H1 (cell line): ENCODE data around the gene KRT78. TPM values are rescaled to one million over a fixed set of nuclear protein-coding genes. Genes with fewer than 3 reads are reported as not detected.

ENCODE experiments used
- CTCF ChIA-PET: fragments of 300-600 bp; sonication (Branson Sonifier 250); formaldehyde crosslinking; loops from one replicate; lab custom pipeline; 2021; ENCODE audit not compliant: partially characterized antibody; lab: Charles Lee
- POLR2A ChIA-PET: fragments of 300-600 bp; sonication (Branson Sonifier 250); formaldehyde crosslinking; loops from one replicate; lab custom pipeline; 2021; ENCODE audit warnings: inconsistent platforms; ENCODE audit not compliant: partially characterized antibody; lab: Charles Lee
- DNase-seq, 2 experiments: peaks; one replicate each; pipeline versions ENCODE4 v3.0.0 to v3.0.0-alpha.2; 2010 to 2022; ENCODE audit warnings: low spot score in 2 of 2, low read depth in 1 of 2, mixed read lengths in 1 of 2
- FAIRE-seq: peaks from 2 replicates; lab custom pipeline; 2011; peaks lifted over from hg19 to GRCh38; lab: Jason Lieb, UNC
- H2AFZ ChIP-seq: 2 replicates; pipeline ENCODE4 v1.8.1; 2012; ENCODE audit warnings: low read length, inconsistent platforms
- H2AK5ac ChIP-seq: 2 replicates; pipeline ENCODE4 v1.6.1; 2013; ENCODE audit warnings: low read depth, low read length
- H2BK120ac ChIP-seq: replicated peaks from 2 replicates; pipeline ENCODE3; 2013; ENCODE audit warnings: low read depth, low read length, inconsistent platforms
- H2BK12ac ChIP-seq: 2 replicates; pipeline ENCODE4 v1.6.1; 2013; ENCODE audit warnings: low read depth, low read length
- H2BK15ac ChIP-seq: 2 replicates; pipeline ENCODE4 v1.6.1; 2013; ENCODE audit warnings: low read length
- H2BK20ac ChIP-seq: 2 replicates; pipeline ENCODE4 v1.6.1; 2013; ENCODE audit warnings: low read length
- H2BK5ac ChIP-seq: 2 replicates; pipeline ENCODE4 v1.6.1; 2013; ENCODE audit warnings: low read depth, low read length
- H3K14ac ChIP-seq: 2 replicates; pipeline ENCODE4 v1.6.1; 2013; ENCODE audit warnings: inconsistent platforms; ENCODE audit not compliant: insufficient read length
- H3K18ac ChIP-seq: 2 replicates; pipeline ENCODE4 v1.6.1; 2013; ENCODE audit warnings: low read length; ENCODE audit errors: extremely low read depth
- H3K23ac ChIP-seq: 2 replicates; pipeline ENCODE4 v1.6.1; 2013; ENCODE audit warnings: inconsistent platforms; ENCODE audit not compliant: insufficient read length
- H3K23me2 ChIP-seq: 2 replicates; pipeline ENCODE4 v1.6.1; 2013; ENCODE audit warnings: low read depth, low read length
- H3K27ac ChIP-seq: 2 replicates; pipeline ENCODE4 v1.6.1; 2011; ENCODE audit warnings: low read depth, low read length, inconsistent platforms
- H3K27me3 ChIP-seq, 4 experiments: replicated peaks in 1 of 4; 1 replicate in 1 of 4; 2 replicates in 3 of 4; pipeline versions ENCODE4 v1.6.1 to v1.8.1; 2011 to 2013; ENCODE audit warnings: low read length in 3 of 4, mild to moderate bottlenecking in 3 of 4, inconsistent platforms in 2 of 4, mixed read lengths in 2 of 4, moderate library complexity in 1 of 4; ENCODE audit not compliant: control insufficient read depth in 3 of 4, insufficient read depth in 3 of 4; ENCODE audit errors: extremely low read depth in 1 of 4
- H3K36me3 ChIP-seq, 4 experiments: 2 replicates each; pipeline versions ENCODE4 v1.6.1 to v1.8.1; 2011 to 2013; ENCODE audit warnings: mild to moderate bottlenecking in 4 of 4, low read length in 3 of 4, moderate library complexity in 2 of 4, control low read depth in 1 of 4, inconsistent platforms in 1 of 4; ENCODE audit not compliant: insufficient read depth in 4 of 4, control insufficient read depth in 2 of 4
- H3K4ac ChIP-seq: replicated peaks from 2 replicates; pipeline ENCODE3; 2013; ENCODE audit warnings: low read length, low read depth, mixed read lengths, inconsistent platforms; ENCODE audit not compliant: insufficient read length
- H3K4me1 ChIP-seq, 4 experiments: replicated peaks in 1 of 4; 1 replicate in 1 of 4; 2 replicates in 3 of 4; pipeline versions ENCODE4 v1.6.1 to v1.8.1; 2011 to 2013; ENCODE audit warnings: low read length in 3 of 4, inconsistent platforms in 2 of 4, mixed read lengths in 1 of 4; ENCODE audit not compliant: insufficient read depth in 4 of 4, control insufficient read depth in 3 of 4
- H3K4me2 ChIP-seq, 2 experiments: 2 replicates each; pipeline versions ENCODE4 v1.6.1 to v1.8.1; 2011 to 2013; ENCODE audit warnings: low read depth in 2 of 2, low read length in 2 of 2, control low read depth in 1 of 2, inconsistent platforms in 1 of 2, mild to moderate bottlenecking in 1 of 2; ENCODE audit not compliant: insufficient read depth in 1 of 2
- H3K4me3 ChIP-seq, 4 experiments: fragments of 200-600, 300-600 bp in 1 of 4; sonication (generic), shearing (Covaris generic), sonication (Bioruptor Twin) in 1 of 4; 2 replicates each; pipeline versions ENCODE4 v1.5.1 to v1.8.1; 2011 to 2016; ENCODE audit warnings: low read length in 4 of 4, low read depth in 3 of 4, control low read depth in 2 of 4, inconsistent platforms in 2 of 4, mild to moderate bottlenecking in 2 of 4, mixed read lengths in 1 of 4, moderate library complexity in 1 of 4; ENCODE audit not compliant: insufficient read depth in 2 of 4; ENCODE audit errors: extremely low read depth in 1 of 4
- H3K56ac ChIP-seq: replicated peaks from 2 replicates; pipeline ENCODE3; 2013; ENCODE audit warnings: low read depth, mild to moderate bottlenecking, mixed read lengths, low read length, inconsistent platforms; ENCODE audit not compliant: insufficient read length
- H3K79me1 ChIP-seq: 2 replicates; pipeline ENCODE4 v1.6.1; 2013; ENCODE audit warnings: low read depth, low read length, control low read depth
- H3K79me2 ChIP-seq, 2 experiments: 2 replicates each; pipeline versions ENCODE4 v1.6.1 to v1.8.1; 2012 to 2013; ENCODE audit warnings: low read length in 2 of 2, mild to moderate bottlenecking in 2 of 2, inconsistent platforms in 1 of 2; ENCODE audit not compliant: insufficient read depth in 2 of 2, control insufficient read depth in 1 of 2
- H3K9ac ChIP-seq, 4 experiments: replicated peaks in 1 of 4; 1 replicate in 1 of 4; 2 replicates in 3 of 4; pipeline versions ENCODE4 v1.6.1 to v1.8.1; 2011 to 2013; ENCODE audit warnings: low read depth in 3 of 4, low read length in 3 of 4, control low read depth in 2 of 4, mild to moderate bottlenecking in 2 of 4, moderate library complexity in 2 of 4, inconsistent platforms in 1 of 4; ENCODE audit errors: extremely low read depth in 1 of 4
- H3K9me3 ChIP-seq, 2 experiments: 2 replicates each; pipeline versions ENCODE4 v1.6.1 to v1.8.1; 2012 to 2013; ENCODE audit warnings: mild to moderate bottlenecking in 2 of 2, moderate library complexity in 2 of 2, control low read depth in 1 of 2, inconsistent platforms in 1 of 2, low read depth in 1 of 2, low read length in 1 of 2, mixed read lengths in 1 of 2; ENCODE audit not compliant: insufficient read depth in 2 of 2
- H4K20me1 ChIP-seq, 2 experiments: replicated peaks in 1 of 2; 2 replicates each; pipeline versions ENCODE3 to v1.8.1; 2011 to 2013; ENCODE audit warnings: inconsistent platforms in 2 of 2, low read length in 2 of 2, mild to moderate bottlenecking in 1 of 2; ENCODE audit not compliant: insufficient read depth in 2 of 2, control insufficient read depth in 1 of 2
- H4K5ac ChIP-seq: 2 replicates; pipeline ENCODE4 v1.6.1; 2013; ENCODE audit warnings: low read length, low read depth, mixed read lengths, inconsistent platforms; ENCODE audit not compliant: insufficient read length
- H4K8ac ChIP-seq: 2 replicates; pipeline ENCODE4 v1.8.0; 2013; ENCODE audit warnings: mild to moderate bottlenecking, moderate library complexity, low read length, inconsistent platforms; ENCODE audit not compliant: insufficient read depth; ENCODE audit errors: extremely low read depth
- H4K91ac ChIP-seq: replicated peaks from 2 replicates; pipeline ENCODE3; 2013; ENCODE audit warnings: low read length, mixed read lengths, inconsistent platforms; ENCODE audit not compliant: insufficient read length
- ATF3 ChIP-seq: IDR thresholded peaks from 2 replicates; pipeline ENCODE4 v1.6.1; 2011; ENCODE audit warnings: low read depth, mild to moderate bottlenecking, low read length; ENCODE audit not compliant: insufficient read depth
- CREB1 ChIP-seq: IDR thresholded peaks from 2 replicates; pipeline ENCODE4 v1.6.1; 2012; ENCODE audit warnings: inconsistent platforms
- EZH2 ChIP-seq: fragments of 200-600 bp; sonication (generic); IDR thresholded peaks from 2 replicates; pipeline ENCODE4 v1.7.1; 2012; ENCODE audit warnings: low read depth, mild to moderate bottlenecking, moderate library complexity, low read length, inconsistent platforms; ENCODE audit not compliant: severe bottlenecking
- NANOG ChIP-seq: IDR thresholded peaks from 2 replicates; pipeline ENCODE4 v1.6.1; 2011; ENCODE audit warnings: low read length, low read depth, mild to moderate bottlenecking, inconsistent platforms; ENCODE audit not compliant: insufficient read depth, poor library complexity, severe bottlenecking
- POLR2AphosphoS5 ChIP-seq: IDR thresholded peaks from 2 replicates; pipeline ENCODE4 v1.6.1; 2011; ENCODE audit warnings: low read depth, low read length
- ZNF274 ChIP-seq: IDR thresholded peaks from 2 replicates; pipeline ENCODE4 v1.7.0; 2012; ENCODE audit warnings: low read length, borderline replicate concordance; ENCODE audit errors: extremely low read depth
- WGBS, 2 experiments: shearing (Covaris generic) in 1 of 2; methylation state at CpG; one replicate each; pipeline versions ENCODE4 v1.1.6 to v1.1.7; 2013 to 2015; ENCODE audit warnings: low lambda C conversion rate in 2 of 2, mixed read lengths in 2 of 2, inconsistent platforms in 1 of 2, low coverage in 1 of 2, missing lambda C conversion rate in 1 of 2; ENCODE audit not compliant: insufficient replicate concordance in 2 of 2, insufficient coverage in 1 of 2, insufficient read length in 1 of 2; ENCODE audit errors: extremely low coverage in 1 of 2, missing lambda C conversion rate in 1 of 2; 5-methylcytosine and 5-hydroxymethylcytosine counted together
- polyA plus RNA-seq, 7 experiments: library from polyadenylated mRNA; depleted of rRNA in 3 of 7; stranded (reverse) in 5 of 7; unstranded in 2 of 7; fragments of >200 nt in 5 of 7; fragments of 200-250 nt in 2 of 7; gene quantifications; 1 replicate in 5 of 7; 2 replicates in 1 of 7; 4 replicates in 1 of 7; pipeline versions ENCODE4 v1.2.1 to v1.2.3, GENCODE V29; 2011 to 2013; ENCODE audit warnings: missing spikeins in 2 of 7, mixed read lengths in 2 of 7
- total RNA-seq: library from RNA; stranded (reverse); fragmentation: NEBNext Ultra II Directional; extraction: Animal tissue kit (Norgen Biotek cat#: 25700); gene quantifications from 2 replicates; pipeline ENCODE4 v1.2.1, GENCODE V29; 2021

KRT78 gene
- total and polyA plus RNA-seq, 2 of the 8 experiments (the other 6 are each of a cell fraction or from before 2014, with no cell fraction given) = not detected

GRCh38 chr12:52872644-52873389 is 24.0 kb upstream of the KRT78 start:
- Histone ChIP-seq H3K36me3 (no peaks in the 10 kb centered on the region), H3K9me3 (no peaks in the 10 kb centered on the region), H3K79me1 (no peaks in the 10 kb centered on the region), H3K14ac (no peak overlapping the region), H2BK20ac (no peak overlapping the region), H3K18ac (no peak overlapping the region), H2AK5ac (no peak overlapping the region), H3K4me1 (peaks cover 0 to 2% (median 0%) of the 10 kb centered on the region in 4 experiments; a peak in 3 of 7 replicates), H3K4ac (no peak overlapping the region), H3K27ac (no peak overlapping the region), H2AFZ (no peak overlapping the region), H3K79me2 (no peaks in the 10 kb centered on the region), H3K9ac (no peak overlapping the region), H3K23ac (no peak overlapping the region), H4K20me1 (peaks cover 0 to 3% of the 10 kb centered on the region in 2 experiments), H3K4me3 (no peak overlapping the region), H3K23me2 (peaks cover 5% of the 10 kb centered on the region; the same call in 1 of the 2 replicates), H2BK12ac (no peak overlapping the region), H4K91ac (no peak overlapping the region), H3K27me3 (peaks cover 0 to 22% (median 12%) of the 10 kb centered on the region in 4 experiments; a peak in 5 of 7 replicates), H3K56ac (no peak overlapping the region), H4K8ac (no peak overlapping the region), H2BK5ac (no peak overlapping the region), H3K4me2 (no peak overlapping the region; a peak in 1 of 4 replicates), H4K5ac (no peak overlapping the region), H2BK15ac (no peak overlapping the region), H2BK120ac (no peak overlapping the region)
- DNase-seq = no peak
- ChIA-PET CTCF (interaction anchor here (0.7 to 22.2 kb wide), 34 partner anchors 7 to 732 kb away, joined by 3 to 502 read pairs (median 4); partner anchors contain the start of gene KRT85), POLR2A (no interaction called here)
- TF ChIP-seq ZNF274 (no peak), CREB1 (no peak), EZH2 (no peak), NANOG (no peak), ATF3 (no peak), POLR2AphosphoS5 (no peak)
- WGBS, 2 experiments = 72% methylated on average over 13 of the region's 13 CpGs; no CpG with 5 or more reads in 1 of the 2 experiments
- FAIRE-seq = no peak
